Peyer's patch (tissue), 4 donors: ENCODE measurements around the gene NFATC2IP.
A peak's percentile ranks its signal among the peaks of the same experiment; 100 is the strongest.

ENCODE experiments used
- POLR2A ChIP-seq, 2 donors: fragments of 450-650 bp; IDR thresholded peaks; one replicate each; pipeline ENCODE4 v1.5.1; 2017; ENCODE audit warnings: antibody characterized with exemption in 2 of 2, mild to moderate bottlenecking in 2 of 2, moderate library complexity in 2 of 2
- TF ChIP-seq, protein P1 (sequence below), 6 experiments: fragments of 450-650 bp in 4 of 6; fragments of 200-600 bp in 2 of 6; sonication (generic) in 1 of 6; IDR thresholded peaks; one replicate each; pipeline ENCODE4 v1.5.1; 2017 to 2019; ENCODE audit warnings: antibody characterized with exemption in 6 of 6, mild to moderate bottlenecking in 3 of 6, moderate library complexity in 1 of 6

- TF ChIP-seq POLR2A (IDR thresholded peaks at IDR 0.05) = peak in 1 of 2 donors; percentile 48
- TF ChIP-seq, protein P1, sequence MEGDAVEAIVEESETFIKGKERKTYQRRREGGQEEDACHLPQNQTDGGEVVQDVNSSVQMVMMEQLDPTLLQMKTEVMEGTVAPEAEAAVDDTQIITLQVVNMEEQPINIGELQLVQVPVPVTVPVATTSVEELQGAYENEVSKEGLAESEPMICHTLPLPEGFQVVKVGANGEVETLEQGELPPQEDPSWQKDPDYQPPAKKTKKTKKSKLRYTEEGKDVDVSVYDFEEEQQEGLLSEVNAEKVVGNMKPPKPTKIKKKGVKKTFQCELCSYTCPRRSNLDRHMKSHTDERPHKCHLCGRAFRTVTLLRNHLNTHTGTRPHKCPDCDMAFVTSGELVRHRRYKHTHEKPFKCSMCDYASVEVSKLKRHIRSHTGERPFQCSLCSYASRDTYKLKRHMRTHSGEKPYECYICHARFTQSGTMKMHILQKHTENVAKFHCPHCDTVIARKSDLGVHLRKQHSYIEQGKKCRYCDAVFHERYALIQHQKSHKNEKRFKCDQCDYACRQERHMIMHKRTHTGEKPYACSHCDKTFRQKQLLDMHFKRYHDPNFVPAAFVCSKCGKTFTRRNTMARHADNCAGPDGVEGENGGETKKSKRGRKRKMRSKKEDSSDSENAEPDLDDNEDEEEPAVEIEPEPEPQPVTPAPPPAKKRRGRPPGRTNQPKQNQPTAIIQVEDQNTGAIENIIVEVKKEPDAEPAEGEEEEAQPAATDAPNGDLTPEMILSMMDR (IDR thresholded peaks at IDR 0.05) = peak in 1 of 6 experiments; percentile 26
Observed at GRCh38 chr16:28925386-28926228, 25.1 kb upstream of the NFATC2IP start.
